Prostate gland (tissue), 2 donors: Measurements from ENCODE around the gene COP1. TPM values are rescaled to one million over a fixed set of nuclear protein-coding genes. Genes with fewer than 3 reads are reported as not detected.

ENCODE experiments used
- DNase-seq: peaks from one replicate; pipeline ENCODE4 v3.0.0-alpha.2; 2019; ENCODE audit warnings: low spot score
- H3K27ac ChIP-seq, 2 donors: fragments of 200-600 bp; sonication (generic); 2 replicates each; pipeline ENCODE4 v1.5.1; 2017 to 2019
- H3K27me3 ChIP-seq: fragments of 200-600 bp; sonication (generic); replicated peaks from 2 replicates; pipeline ENCODE4 v1.5.1; 2019; ENCODE audit not compliant: insufficient read depth
- H3K36me3 ChIP-seq, 2 donors: fragments of 200-600 bp; sonication (generic); 1 replicate in 1 of 2; 2 replicates in 1 of 2; pipeline versions ENCODE4 v1.5.1 to v1.8.1; 2017 to 2019
- H3K4me1 ChIP-seq: fragments of 200-600 bp; sonication (generic); replicated peaks from 2 replicates; pipeline ENCODE4 v1.5.1; 2019
- H3K4me3 ChIP-seq, 2 donors: fragments of 200-600 bp; sonication (generic); 2 replicates each; pipeline ENCODE4 v1.5.1; 2017 to 2019
- H3K9me3 ChIP-seq: fragments of 200-600 bp; sonication (generic); 2 replicates; pipeline ENCODE4 v1.5.1; 2017
- POLR2A ChIP-seq: fragments of 450-650 bp; IDR thresholded peaks from one replicate; pipeline ENCODE4 v1.6.1; 2016; ENCODE audit warnings: antibody characterized with exemption, mild to moderate bottlenecking
- POLR2AphosphoS5 ChIP-seq: sonication (generic); formaldehyde crosslinking; IDR thresholded peaks from one replicate; pipeline ENCODE4 v1.6.1; 2017; ENCODE audit warnings: antibody characterized with exemption
- WGBS: methylation state at CpG from one replicate; pipeline ENCODE4 v1.1.5; 2018; 5-methylcytosine and 5-hydroxymethylcytosine counted together
- intact Hi-C: fragments of 100-400 bp; cut with DNase I; formaldehyde crosslinking; loops from one replicate; pipeline ENCODE4 v1.14.2; 2022
- total RNA-seq, 2 donors: library from RNA; depleted of rRNA; stranded (reverse); fragments of >200 nt; gene quantifications; one replicate each; pipeline ENCODE4 v1.1.0, GENCODE V29; 2016
- TF ChIP-seq, protein P1 (sequence below), 4 experiments: fragments of 200-600 bp in 2 of 4; fragments of 450-650 bp in 2 of 4; sonication (generic) in 2 of 4; IDR thresholded peaks; 1 replicate in 3 of 4; 2 replicates in 1 of 4; pipeline ENCODE4 v1.5.1; 2016 to 2019; ENCODE audit warnings: antibody characterized with exemption in 4 of 4, mild to moderate bottlenecking in 2 of 4, moderate library complexity in 2 of 4

Gene COP1
- total RNA-seq, 2 donors from 2014 or later: 53.3 to 60.4 TPM

DNA sequence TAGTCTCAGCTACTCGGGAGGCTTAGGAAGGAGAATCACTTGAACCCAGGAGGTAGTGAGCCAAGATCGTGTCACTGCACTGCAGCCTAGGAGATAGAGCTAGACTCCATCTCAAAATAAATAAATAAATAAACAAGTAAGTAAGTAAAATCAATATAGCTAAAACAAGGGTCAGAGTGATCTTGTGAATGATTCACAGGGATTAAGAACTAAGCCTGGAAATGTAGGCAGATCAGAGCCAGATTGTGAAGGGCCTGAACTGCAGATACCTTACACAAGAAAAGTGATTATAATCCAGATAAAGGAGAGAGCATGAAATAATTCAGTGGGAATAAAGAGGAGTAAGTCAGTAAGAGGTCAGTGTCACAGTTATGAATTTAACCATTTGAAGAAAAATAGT, 41.5 kb downstream of the COP1 start:
- H3K27ac ChIP-seq: no peak overlapping the region
- no peaks in the 10 kb centered on the region for H3K4me1 ChIP-seq
- H3K36me3 ChIP-seq: no peaks in the 10 kb centered on the region
- H3K4me3 ChIP-seq: no peak overlapping the region
- intact Hi-C loops: no loop called here
- no peaks in the 10 kb centered on the region for H3K27me3 ChIP-seq
- no peak for TF ChIP-seq POLR2A
- TF ChIP-seq, protein P1, sequence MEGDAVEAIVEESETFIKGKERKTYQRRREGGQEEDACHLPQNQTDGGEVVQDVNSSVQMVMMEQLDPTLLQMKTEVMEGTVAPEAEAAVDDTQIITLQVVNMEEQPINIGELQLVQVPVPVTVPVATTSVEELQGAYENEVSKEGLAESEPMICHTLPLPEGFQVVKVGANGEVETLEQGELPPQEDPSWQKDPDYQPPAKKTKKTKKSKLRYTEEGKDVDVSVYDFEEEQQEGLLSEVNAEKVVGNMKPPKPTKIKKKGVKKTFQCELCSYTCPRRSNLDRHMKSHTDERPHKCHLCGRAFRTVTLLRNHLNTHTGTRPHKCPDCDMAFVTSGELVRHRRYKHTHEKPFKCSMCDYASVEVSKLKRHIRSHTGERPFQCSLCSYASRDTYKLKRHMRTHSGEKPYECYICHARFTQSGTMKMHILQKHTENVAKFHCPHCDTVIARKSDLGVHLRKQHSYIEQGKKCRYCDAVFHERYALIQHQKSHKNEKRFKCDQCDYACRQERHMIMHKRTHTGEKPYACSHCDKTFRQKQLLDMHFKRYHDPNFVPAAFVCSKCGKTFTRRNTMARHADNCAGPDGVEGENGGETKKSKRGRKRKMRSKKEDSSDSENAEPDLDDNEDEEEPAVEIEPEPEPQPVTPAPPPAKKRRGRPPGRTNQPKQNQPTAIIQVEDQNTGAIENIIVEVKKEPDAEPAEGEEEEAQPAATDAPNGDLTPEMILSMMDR (IDR thresholded peaks at IDR 0.05): no peak
- no peak for TF ChIP-seq POLR2AphosphoS5
- no peak for DNase-seq
- H3K9me3 ChIP-seq: no peaks in the 10 kb centered on the region
- WGBS: 89% methylated on average over 2 of the region's 2 CpGs

DNA sequence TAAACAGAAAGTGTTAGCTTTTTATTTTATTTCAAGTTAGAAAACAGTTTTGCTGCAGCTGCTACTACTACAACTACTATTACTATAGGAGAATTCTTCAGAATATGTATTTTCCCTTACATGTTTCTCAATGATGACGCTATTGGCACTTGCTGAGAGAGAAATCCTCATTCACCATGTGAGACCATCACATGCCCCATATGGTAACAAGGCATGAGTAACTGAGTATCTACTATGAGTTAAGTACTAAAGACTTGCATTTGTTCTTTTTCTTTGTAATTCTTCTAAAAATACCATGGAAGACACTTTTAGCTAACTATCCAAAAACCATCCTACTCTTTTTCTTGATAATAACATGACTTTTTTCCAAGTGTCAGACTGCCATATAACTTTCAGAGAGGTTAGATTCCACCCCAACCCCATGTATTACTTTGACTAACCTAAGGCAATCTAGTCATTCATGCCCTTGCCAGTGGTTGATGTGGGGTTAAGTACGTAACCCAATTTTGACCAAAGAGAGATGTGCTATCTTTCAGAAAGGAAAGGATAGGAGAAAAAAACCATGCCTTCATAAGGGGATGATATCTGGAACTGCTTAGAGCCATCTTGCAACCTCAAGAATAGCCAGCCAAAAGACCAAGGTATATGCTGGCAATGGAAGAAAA, 42.9 kb downstream of the COP1 start:
- Histone ChIP-seq H3K4me1 (no peaks in the 10 kb centered on the region), H3K4me3 (no peak overlapping the region), H3K9me3 (no peaks in the 10 kb centered on the region), H3K36me3 (no peaks in the 10 kb centered on the region), H3K27ac (no peak overlapping the region), H3K27me3 (no peaks in the 10 kb centered on the region)
- DNase-seq: no peak
- intact Hi-C loops: no loop called here
- TF ChIP-seq, protein P1 (IDR thresholded peaks at IDR 0.05): no peak
- TF ChIP-seq POLR2A (no peak), POLR2AphosphoS5 (no peak)
- WGBS: 100% methylated on average over 2 of the region's 2 CpGs

DNA sequence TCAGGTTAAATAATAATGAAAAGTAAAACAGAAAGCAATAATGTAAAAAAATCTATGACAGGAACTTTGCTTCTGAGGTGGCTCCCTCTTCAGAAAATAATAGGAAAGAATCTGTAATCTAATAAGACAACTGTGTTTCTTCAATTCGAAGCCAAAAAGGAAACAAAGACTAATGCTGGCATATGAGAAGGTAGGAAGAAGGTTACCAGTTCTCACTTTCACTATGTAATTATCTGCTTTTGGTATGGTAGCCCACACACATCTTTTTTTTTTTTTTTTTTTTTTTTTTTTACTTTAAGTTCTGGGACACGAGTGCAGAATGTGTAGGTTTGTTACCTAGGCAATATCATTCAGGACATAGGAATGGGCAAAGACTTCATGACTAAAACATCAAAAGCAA, 47.1 kb downstream of the COP1 start:
- Histone ChIP-seq H3K27me3 (no peaks in the 10 kb centered on the region), H3K27ac (no peak overlapping the region), H3K9me3 (no peaks in the 10 kb centered on the region), H3K36me3 (no peaks in the 10 kb centered on the region), H3K4me1 (no peaks in the 10 kb centered on the region), H3K4me3 (no peak overlapping the region)
- no peak for DNase-seq
- intact Hi-C loops: no loop called here
- TF ChIP-seq, protein P1 (IDR thresholded peaks at IDR 0.05): no peak
- no peak for TF ChIP-seq POLR2A
- no peak for TF ChIP-seq POLR2AphosphoS5
- 89% methylated on average over 2 of the region's 2 CpGs for WGBS

DNA sequence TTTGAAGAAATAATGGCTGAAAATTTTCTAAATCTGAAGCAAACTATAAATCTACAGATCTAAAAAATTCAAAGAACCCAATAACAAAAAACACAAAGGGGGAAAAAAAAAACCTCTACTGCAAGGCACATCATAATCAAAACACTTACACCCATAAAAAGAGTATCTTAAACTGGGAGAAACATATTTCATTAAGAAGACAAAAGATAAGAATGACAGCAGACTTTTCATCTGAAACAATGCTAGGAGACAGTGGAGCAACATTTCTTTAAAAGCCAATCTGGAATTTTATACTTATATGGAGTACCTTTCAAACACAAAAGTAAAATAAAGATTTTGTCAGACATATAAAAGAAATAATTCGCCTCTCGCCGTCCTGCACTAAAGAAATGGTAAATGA, 49.1 kb downstream of the COP1 start:
- intact Hi-C loops: no loop called here
- Histone ChIP-seq H3K27me3 (no peaks in the 10 kb centered on the region), H3K36me3 (no peaks in the 10 kb centered on the region), H3K27ac (no peak overlapping the region), H3K9me3 (no peaks in the 10 kb centered on the region), H3K4me1 (no peaks in the 10 kb centered on the region), H3K4me3 (no peak overlapping the region)
- TF ChIP-seq, protein P1 (IDR thresholded peaks at IDR 0.05): no peak
- no peak for TF ChIP-seq POLR2A
- no peak for TF ChIP-seq POLR2AphosphoS5
- DNase-seq: no peak
- WGBS: 95% methylated on average over 3 of the region's 3 CpGs
